HG03432 (cell line): ENCODE results near the gene MRPS27.

ENCODE experiments used
- ATAC-seq: cut with Tn5 transposase; IDR thresholded peaks from one replicate; pipeline ENCODE4 v1.9.1; 2021; ENCODE audit warnings: mild to moderate bottlenecking, moderate library complexity; ENCODE audit not compliant: unreplicated experiment

Gene MRPS27

DNA sequence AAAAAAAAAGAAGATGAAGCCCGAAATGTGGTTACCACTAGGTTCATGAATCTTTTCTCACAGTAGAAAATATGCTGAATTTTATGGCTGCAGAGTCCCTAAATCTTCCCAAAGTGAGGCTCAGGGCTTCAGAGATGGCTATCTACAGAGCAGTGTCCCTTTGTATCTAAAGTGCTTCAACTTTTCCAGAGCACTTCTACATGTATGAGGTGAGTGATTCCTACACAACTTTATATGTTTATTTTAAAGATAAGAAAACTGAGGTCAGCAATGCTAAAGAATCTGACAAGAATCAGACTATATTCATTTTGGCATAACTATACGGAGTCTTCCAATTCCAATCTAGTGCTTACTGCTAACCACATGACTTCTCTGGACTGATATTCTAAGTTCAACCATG lies 53.2 kb downstream of the MRPS27 start:
- no peak for ATAC-seq

DNA sequence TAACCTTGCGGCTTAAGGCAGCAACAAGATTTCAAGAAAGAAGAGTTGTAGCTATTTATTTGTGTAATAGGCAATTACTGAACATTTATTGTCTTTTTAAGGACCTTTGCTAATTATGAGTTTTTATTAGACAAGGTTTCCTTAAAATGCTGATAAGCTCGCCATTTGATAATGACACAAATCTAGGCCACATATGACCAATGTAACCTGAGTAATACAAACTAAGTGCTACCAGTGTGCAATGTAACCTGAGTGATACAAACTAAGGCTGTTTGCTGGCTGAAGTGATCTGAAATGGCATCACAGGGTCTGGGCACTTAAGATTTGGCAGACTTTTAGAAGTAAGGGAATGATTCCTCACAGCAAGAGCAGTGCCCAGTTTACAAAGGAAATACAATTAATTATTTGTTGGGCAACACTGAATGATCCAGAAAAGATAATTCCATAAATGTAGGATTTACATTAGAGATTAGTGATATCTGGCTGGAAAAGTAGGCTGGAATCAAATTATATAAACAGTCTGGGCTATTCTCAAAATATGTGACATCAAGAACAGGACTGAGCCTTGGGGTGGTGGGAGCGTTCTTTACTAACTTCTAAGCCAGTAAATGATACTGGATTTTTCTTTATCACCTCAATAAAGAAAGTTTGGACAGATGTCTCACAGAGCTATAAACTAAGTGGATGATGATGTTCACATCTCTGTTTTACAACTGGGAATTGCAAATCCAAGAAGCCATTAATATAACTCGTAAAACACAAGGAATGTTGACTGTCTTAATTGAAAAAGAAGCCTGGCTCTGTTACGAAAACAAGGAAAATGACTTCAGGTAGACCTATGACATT lies 54.8 kb downstream of the MRPS27 start:
- ATAC-seq = no peak

DNA sequence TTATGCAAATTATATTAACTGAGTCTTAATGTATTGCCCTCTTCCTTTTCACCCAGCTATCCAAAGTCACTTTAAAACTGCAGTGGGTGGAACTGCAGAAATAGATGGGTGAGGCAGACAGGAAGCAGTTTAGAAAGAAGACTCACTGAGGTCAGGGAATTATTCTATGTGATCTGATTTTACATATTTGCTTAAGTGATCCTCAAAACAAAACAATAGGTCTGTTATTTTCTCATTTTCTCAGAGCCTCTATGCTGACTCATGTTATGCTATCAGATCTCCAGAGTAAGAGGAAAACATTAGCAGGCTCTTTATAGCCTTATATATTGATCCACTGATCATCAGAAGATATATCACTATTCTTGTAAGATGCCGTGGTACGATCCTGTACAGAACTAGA lies 63.5 kb downstream of the MRPS27 start:
- no peak for ATAC-seq

DNA sequence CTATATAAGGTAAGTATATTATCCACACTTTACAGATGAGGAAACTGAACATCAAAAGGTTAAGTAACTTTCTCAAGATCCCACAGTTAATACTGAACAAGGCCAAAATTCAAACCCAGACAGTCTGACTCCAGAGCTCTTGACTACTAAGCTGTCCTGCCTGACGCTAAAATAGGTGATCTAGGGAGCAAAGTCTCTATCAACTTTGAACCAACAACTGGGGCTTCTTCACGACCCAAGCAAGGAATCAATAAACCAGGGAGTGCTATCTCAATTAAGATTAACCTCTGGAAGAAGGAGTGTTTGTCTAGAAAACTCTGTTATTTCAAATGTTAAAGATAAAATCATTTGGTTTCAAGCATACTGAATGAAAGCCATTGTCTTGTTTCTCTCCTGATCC lies 64.4 kb downstream of the MRPS27 start:
- ATAC-seq = no peak

DNA sequence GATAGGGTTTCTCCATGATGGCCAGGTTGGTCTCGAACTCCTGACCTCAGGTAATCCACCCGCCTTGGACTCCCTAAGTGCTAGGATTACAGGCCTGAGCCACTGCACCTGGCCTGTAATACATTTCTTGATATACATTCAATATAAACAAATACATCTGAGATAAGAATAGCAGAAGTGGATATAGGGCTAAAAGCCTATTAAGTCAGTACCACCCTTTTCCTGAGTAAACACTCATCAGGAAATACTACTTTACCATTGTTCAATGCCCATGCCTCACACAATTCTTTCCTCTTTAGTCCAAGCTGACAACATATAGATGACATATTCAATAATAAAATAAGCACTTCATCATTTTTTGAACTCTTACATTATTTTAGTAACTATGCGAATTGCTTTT lies 64.8 kb downstream of the MRPS27 start:
- ATAC-seq = no peak

DNA sequence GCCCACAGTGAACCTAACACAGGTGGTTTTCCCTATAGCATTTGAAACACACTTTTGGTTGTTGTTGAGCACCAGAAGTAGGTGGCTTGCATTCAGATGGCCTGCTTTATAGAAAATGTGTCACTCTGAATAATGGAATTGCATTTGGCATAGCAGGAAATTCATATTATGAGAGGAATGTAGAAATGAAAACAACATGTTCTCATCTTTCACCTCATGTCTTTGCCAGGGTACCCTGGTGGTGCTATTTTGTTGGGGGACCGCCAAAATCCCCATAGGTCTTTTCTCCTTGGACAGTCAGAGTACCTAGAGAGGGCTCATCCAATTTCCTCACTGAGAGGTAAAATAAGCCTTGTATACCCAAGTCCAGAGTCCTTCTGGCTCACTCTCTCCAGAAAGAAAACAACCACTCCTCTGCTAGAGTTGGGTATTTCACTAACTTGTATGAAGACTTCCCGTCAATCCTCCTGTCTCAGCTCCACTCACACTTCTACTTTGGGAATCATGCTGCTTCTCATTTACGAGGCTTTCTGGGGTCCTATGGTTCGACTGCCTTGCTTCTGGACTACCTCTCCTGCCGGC lies 67.4 kb downstream of the MRPS27 start:
- no peak for ATAC-seq

DNA sequence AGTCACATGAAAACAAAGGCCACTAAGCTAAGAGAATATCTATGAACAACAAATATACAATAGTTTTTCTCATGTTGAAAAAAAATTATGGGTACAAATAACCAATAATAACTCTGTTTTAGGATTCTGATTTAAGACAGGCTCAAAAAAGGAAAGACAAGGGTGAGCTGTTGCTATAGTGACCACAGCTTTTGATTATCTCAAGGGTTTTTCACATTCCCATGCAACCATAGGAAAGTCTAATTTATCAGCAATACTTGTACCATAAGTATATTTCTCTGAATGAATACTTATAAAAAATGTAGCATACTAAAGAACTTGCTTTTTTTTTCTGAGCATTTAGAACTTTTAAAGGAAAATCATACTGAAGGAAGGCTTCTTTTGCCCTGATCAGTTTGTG lies 68.0 kb downstream of the MRPS27 start:
- no peak for ATAC-seq

DNA sequence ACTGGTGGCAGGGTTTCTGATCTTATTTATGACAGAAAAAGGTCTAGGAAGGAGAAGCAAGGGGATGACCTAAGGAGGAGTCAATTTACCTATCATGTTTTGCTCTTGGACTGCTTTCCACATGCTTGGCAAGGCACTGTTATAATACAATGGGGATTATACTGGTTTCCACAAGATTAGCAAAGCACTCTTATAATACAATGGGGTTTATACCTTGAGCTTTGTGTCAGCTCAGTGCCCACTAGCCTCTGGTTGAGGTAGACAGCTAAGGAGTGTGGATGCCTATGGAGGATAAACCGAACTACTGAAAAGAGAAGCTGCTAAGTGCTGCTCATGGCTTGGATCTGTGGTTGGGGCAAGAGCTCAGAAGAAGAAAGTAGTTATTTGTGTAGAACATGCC lies 68.7 kb downstream of the MRPS27 start:
- no peak for ATAC-seq

DNA sequence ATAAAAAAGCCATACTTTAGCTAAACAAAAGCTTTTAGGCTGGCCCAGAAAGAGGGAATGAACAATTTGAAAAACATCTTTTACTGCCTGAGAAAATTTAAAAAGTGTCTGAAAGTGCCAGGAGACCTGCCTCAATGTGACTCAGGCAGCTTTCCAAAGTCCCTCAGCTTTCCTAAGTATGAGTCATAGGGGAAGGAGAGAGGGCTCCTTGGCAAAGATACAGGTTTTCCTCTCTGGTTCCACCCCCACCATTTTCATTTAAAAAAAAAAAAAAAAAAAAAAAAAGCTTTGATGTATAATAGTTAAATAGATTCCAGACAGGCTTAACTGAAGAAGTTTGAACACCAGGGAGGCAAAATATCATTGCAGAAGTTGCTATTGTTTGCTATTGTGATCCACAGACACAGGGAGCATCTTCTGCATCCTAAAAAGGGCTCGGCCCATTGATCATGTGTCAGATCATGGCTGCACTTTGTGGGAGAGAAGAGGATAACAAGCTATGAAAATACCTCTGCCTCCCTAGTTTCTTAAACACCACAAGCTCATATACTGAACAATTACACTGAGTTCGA lies 71.5 kb downstream of the MRPS27 start:
- no peak for ATAC-seq

DNA sequence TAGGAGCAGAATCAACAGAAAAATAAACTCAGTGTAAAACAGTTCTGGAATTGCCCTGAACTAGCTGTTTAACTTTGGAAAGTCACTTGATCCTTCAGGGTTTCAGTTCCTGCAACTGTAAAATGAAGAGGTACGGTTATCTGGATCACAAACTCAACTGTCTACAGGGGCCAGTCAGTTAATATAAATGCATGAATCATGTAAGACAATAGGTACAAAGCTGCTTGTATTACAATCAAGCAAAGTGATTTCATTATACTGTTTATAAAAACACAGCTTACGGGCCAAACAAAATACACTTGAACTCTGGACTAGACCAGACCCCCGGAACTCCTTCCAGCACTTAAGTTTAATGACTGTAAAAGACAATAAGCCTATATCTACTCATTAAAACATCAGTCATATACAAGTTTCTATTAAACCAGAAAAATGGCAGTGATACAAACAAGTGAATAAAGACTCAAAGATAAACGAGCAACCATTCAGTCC lies 73.0 kb downstream of the MRPS27 start:
- no peak for ATAC-seq

DNA sequence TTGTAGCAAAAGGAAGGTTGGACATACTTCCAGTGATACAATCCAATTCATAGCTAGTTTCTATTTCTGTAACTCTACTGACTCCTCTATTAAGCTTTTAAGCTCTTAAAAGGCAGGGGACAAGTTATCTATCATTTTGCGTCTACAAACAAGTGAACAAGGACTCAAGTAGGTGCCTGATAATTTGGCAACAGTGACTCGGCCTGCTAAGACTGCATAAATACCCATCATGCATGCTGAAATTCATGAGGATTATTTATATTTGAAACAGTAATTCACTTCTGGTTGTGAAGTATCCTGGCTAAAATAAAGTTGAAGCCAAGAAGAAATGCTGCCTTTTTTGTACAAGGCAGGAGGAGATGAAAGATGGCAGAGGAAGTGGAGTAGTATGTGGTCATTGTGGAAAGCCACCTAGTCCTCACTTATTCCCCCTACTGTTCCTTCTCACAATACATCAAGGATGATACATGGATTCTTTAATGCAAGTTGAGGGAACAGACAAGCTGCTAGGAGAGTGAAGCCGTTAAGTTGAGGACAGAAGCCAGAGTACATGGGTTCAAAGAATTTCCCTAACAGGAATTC lies 74.0 kb downstream of the MRPS27 start:
- no peak for ATAC-seq

DNA sequence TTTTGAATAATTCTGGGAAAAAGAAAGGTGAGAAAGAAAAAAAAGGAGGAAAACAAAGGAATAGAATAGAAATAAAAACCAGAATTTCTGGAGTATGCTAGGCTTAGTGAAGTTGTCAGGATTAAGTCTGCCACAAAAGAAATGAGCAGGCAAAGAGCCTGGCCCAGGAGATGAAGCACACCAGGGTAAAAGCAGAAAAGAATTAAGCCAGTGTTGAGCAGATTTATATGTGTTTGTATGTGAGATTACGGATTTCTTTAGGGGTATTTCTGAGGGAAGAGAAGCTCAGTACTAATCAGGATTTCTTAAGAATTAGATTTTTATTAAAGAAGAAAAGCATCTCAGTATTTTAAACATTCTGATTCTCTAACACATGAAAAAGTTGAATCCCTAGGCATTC lies 74.5 kb downstream of the MRPS27 start:
- ATAC-seq = no peak

DNA sequence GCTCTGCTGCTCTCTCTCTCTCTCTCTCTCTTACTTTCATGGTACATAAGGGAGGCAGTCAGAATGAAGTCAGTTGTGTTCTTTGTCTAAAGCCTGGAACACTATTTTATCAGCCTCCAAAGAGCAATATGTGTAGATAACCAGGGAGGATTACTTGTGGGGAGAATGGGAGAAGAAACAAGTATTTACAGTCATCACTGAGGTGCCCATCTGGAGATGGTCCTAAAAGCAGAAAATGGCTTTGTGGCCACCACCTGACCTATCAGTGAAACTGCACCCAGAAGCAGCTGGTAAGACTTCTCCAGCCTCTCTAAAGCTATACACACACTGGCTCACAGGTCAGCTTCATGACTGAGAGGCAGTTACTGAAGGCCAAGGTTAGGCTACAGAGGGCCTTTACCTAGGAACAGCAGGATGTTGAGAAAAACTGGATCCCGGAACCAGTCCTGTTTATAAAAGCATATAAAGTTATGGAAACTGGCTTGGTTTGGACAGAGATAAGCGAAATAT lies 75.1 kb downstream of the MRPS27 start:
- ATAC-seq = peak; percentile 89

DNA sequence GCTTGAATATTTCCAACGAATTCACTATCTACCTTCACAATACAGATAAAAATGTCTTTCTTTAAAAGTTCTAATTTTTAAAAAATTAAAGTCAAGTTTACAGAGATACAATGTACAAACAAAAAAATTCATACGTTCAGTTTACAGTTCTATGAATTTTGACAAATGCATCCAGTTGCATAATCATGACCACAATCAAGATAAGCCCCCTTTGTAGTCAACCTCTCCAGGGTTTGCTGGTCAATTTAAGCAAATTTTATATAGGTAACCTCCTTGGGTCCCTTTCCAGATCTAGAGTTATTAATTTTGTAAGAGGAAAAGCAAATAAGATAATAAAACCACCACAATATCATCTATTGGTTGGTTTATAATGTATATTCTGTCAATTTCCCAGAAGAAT lies 76.3 kb downstream of the MRPS27 start:
- no peak for ATAC-seq

DNA sequence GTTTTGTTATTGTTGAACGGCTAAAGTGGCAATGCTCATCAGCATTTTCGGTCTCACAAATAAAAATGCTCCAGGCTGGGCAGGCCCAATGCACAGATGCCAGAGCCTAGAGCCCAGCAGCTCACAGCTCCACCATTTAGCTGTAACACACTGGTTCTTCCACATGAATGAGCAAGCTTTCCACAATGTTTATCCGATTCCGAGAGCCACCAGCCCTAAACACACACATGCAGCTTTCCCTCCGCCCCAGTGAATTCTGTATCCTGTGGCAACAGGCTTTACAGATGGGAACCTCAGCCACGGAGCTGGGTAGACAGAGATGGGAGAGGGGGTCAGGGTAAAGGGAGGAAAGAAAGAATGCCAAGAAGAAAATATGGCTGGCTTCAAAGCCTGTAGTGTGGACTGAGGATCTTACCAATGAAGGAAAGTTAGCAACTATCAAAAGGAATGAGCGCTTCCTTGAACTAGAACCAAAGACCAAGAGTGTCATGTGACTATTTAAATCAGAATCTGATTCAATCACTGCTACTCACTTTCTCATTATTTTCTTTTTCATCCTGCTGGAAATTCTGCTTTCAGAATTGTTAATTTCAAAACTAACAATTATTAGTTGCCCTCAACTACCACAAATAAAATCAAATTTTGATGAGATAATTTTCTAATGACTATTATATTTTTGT lies 77.1 kb downstream of the MRPS27 start:
- no peak for ATAC-seq

DNA sequence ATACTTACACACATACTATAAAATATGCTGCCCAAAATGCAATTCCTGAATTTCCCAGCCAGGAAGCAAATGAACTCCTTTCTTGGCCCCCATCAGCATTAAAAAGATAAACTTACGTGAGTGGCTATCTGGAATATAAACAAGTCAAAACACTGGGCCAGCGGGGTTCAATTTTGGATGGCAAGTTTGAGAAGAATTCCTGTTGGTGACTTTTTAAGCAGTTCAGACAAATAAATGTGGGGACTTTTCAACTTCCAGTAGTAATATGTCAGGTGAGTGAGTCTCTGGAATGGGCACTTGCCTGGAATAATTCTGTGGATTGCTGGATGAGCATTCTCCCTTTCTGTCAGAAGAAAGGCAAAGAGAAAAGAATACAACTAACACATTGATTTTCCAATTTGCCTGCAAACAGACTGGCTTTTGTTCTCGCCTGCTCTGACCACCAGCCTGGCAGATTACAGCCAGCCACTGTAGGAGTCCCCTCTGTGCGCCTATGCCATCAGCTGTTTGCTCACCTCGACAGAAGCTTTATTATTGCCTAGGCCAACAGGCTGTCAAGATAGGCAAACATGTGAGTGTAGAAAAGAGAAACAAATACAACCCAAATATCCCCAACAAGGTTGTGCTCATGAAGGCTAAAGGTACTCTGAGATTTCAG lies 78.6 kb downstream of the MRPS27 start:
- ATAC-seq = no peak

DNA sequence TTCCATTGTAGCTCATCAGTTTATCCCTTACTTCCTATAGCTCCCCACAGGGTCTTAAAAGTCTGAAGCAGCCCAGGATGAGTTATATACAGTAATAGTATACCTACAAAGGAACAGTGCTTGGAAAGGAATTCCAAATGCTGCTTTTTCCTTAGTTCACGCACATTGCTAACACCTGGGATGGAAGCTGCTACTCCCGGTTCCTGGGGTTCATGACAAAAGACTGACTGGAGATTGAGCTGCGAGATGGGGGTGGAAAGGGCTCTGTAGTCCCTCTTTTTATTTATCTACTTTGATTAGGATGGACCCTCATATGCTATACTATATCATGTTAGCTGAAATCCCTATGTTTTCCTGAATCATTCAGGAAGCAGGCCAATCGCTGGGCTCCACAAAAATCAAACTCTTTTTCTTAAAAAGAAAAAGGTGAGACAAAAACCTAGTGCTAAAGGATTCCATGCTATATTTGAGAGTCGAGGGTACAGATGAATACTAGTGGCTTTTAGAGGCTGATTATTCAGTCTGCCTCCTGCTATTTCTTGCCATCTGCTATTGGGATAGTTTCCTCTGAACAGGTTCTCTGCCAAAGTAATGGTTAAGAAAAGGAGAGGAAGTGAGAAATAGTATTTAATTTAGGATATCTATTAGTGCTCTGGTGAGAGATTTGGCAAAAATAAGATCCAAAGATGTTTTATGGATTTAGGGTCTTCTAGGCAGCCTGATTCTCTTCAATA lies 81.2 kb downstream of the MRPS27 start:
- no peak for ATAC-seq

DNA sequence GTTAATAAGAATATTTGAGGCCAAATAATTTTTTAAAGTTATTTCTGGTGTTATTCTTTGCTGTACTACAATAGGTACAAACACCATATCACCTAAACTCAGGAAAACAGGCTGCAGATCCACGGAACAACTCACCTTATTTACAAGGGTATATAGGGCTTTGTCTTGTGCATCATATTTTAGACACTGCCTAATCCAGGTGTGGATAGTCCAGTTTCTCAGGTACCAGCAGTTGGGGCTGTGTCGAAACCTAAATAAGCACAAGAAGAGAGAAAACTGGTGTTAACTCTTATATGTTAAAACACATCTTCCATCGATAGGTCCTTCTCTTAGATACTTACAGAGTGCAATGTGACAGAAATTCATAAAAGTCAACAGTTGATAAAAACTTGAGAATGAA lies 82.2 kb downstream of the MRPS27 start:
- no peak for ATAC-seq

DNA sequence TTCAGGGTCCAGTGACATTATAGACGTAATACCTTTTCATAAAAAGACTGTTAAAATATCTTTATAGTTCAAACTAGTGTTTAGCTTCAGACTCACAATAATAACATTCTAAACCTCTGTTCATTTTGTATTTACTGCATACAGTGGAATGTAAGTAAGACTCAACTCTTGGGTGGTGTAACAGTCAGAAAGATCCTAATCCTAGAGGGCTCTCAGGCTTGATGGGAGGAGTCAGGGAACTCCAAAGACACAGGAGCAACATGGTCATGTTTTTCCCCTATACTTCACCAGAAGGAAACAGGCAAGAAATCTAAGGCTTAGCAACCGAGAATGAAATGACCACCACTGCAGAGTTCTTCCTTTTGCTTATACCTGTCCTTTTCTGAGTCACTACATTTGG lies 82.6 kb downstream of the MRPS27 start:
- ATAC-seq = no peak

DNA sequence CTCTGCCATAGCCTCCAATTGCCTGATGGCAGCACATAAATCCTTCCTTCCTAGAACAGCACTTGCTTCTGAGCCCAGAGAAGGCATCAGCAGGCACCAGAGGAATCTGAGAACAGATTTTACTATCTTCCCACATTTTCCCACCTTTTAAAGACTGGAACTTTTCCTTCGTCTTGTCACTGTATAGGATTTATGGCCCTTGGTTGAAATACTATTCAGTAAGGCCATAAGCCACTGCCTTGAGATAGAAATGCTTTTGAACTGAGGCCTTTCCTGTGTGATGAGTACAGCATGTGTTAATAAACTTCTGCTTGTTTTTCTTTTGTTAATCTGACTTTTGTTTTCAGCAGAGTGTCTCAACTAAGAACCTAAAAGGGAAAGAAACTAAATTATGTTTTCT lies 84.3 kb downstream of the MRPS27 start:
- ATAC-seq = no peak
